Type B pancreatic cell (in vitro differentiated cells): ENCODE results near the gene DAB1. TPM values are rescaled to one million over a fixed set of nuclear protein-coding genes. Genes with fewer than 3 reads are reported as not detected.

Experiments
- DNase-seq: peaks from one replicate; pipeline ENCODE4 v3.0.0; 2021; ENCODE audit warnings: mixed read lengths; ENCODE audit not compliant: unreplicated experiment; ENCODE audit errors: extremely low spot score
- H3K27ac Mint-ChIP-seq: 2 replicates; pipeline ENCODE4 v1.8.0; 2021; ENCODE audit warnings: mild to moderate bottlenecking, mixed read lengths
- H3K27me3 Mint-ChIP-seq: 2 replicates; pipeline ENCODE4 v1.8.0; 2021; ENCODE audit warnings: mixed read lengths
- H3K36me3 Mint-ChIP-seq: 2 replicates; pipeline ENCODE4 v1.8.0; 2021; ENCODE audit warnings: mixed read lengths
- H3K4me1 Mint-ChIP-seq: one replicate; pipeline ENCODE4 v1.8.0; 2021; ENCODE audit warnings: mixed read lengths; ENCODE audit not compliant: unreplicated experiment
- H3K4me3 Mint-ChIP-seq: 2 replicates; pipeline ENCODE4 v1.8.0; 2021; ENCODE audit warnings: mild to moderate bottlenecking, mixed read lengths
- H3K9me3 Mint-ChIP-seq: 2 replicates; pipeline ENCODE4 v1.8.0; 2021; ENCODE audit warnings: mixed read lengths
- total RNA-seq: library from RNA; stranded (reverse); gene quantifications from 2 replicates; pipeline ENCODE4 v1.2.1, GENCODE V29; 2021; ENCODE audit warnings: low replicate concordance
- TF ChIP-seq, protein P1 (sequence below): fragments of 200-600 bp; sonication (generic); conservative IDR thresholded peaks from 2 replicates; pipeline ENCODE4 v1.5.0; 2021; ENCODE audit warnings: antibody characterized with exemption, mild to moderate bottlenecking

Gene DAB1
- total RNA-seq, 1 donor from 2014 or later, result 7.3 TPM

DNA sequence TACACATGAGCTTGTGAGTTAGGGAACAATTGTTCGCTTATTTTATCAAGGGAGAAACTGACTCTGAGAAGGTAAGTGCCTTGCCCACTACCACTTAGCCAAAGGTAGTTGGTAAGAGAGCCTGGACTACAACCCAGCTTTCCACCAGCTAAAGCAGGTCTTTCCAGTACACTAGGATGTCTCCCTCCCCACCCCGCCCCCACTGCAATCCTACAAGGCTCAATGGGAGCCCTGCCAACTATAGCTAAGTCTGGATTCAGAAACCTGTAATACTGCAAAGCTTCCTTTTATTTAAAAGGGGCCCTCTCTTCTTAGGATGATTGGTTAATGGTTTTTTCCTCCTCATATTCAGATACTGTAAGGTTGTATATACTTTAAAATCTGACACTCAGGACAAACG is 356.0 kb downstream of the DAB1 start:
- Mint-ChIP-seq H3K27me3 (no peaks in the 10 kb centered on the region), H3K9me3 (no peaks in the 10 kb centered on the region), H3K4me3 (no peak overlapping the region), H3K4me1 (peaks cover 8% of the 10 kb centered on the region), H3K27ac (no peak overlapping the region), H3K36me3 (no peaks in the 10 kb centered on the region)
- no peak for DNase-seq
- TF ChIP-seq, protein P1, sequence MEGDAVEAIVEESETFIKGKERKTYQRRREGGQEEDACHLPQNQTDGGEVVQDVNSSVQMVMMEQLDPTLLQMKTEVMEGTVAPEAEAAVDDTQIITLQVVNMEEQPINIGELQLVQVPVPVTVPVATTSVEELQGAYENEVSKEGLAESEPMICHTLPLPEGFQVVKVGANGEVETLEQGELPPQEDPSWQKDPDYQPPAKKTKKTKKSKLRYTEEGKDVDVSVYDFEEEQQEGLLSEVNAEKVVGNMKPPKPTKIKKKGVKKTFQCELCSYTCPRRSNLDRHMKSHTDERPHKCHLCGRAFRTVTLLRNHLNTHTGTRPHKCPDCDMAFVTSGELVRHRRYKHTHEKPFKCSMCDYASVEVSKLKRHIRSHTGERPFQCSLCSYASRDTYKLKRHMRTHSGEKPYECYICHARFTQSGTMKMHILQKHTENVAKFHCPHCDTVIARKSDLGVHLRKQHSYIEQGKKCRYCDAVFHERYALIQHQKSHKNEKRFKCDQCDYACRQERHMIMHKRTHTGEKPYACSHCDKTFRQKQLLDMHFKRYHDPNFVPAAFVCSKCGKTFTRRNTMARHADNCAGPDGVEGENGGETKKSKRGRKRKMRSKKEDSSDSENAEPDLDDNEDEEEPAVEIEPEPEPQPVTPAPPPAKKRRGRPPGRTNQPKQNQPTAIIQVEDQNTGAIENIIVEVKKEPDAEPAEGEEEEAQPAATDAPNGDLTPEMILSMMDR, result no peak

DNA sequence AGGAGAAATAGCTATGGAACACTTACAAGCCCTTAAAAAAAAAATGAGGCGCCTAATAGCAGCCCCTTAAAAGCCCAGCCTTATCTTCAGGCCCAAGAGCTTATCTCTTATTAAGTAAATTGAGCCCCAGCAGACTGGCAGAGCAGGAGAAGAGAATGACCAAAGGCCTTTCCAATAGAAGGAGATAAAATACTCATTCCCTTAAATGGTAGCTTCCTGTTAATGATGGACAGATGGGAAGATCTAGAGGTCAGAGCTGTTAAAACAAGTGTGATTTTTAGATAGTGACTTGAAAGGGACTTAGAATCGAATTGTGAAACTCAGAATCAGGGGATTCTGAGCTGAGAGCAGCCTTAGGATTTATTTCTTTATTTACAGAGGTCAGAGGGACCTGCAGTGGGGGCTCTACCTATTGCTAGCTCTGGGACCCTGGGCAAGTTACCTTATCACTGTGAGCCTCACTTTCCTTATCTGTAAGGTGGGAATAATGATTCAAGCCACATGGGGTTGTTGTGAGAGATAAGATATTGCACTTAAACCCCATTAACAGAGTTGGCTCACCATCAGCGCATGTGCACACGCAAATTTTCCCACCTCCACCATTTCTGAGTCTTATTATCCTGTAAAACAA is 356.8 kb downstream of the DAB1 start:
- Mint-ChIP-seq H3K9me3 (no peaks in the 10 kb centered on the region), H3K4me1 (peaks cover 8% of the 10 kb centered on the region), H3K27ac (no peak overlapping the region), H3K4me3 (no peak overlapping the region), H3K36me3 (no peaks in the 10 kb centered on the region), H3K27me3 (no peaks in the 10 kb centered on the region)
- DNase-seq, result no peak
- TF ChIP-seq, protein P1, result no peak

DNA sequence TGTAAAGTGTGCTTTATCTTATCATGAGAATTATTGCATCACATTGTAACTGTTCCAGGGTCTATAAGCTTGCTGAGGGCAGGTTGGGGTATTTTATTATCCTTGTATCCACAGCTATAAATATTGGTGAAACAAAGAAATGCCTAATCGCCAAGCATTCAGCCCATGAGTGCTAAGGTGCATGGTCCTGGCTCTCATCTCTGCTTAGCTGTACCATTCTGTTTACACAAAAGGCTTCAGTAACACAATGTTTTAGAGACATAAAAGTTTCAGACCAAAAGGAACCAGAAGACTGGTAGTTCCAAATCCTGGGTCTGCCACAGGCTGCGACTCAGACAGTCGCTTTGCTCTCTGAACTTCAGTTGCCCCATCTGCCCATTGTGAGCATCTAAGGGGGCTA is 358.4 kb downstream of the DAB1 start:
- Mint-ChIP-seq H3K4me3 (no peak overlapping the region), H3K27me3 (no peaks in the 10 kb centered on the region), H3K27ac (no peak overlapping the region), H3K4me1 (peaks cover 13% of the 10 kb centered on the region), H3K9me3 (no peaks in the 10 kb centered on the region), H3K36me3 (no peaks in the 10 kb centered on the region)
- TF ChIP-seq, protein P1, result no peak
- DNase-seq, result no peak

DNA sequence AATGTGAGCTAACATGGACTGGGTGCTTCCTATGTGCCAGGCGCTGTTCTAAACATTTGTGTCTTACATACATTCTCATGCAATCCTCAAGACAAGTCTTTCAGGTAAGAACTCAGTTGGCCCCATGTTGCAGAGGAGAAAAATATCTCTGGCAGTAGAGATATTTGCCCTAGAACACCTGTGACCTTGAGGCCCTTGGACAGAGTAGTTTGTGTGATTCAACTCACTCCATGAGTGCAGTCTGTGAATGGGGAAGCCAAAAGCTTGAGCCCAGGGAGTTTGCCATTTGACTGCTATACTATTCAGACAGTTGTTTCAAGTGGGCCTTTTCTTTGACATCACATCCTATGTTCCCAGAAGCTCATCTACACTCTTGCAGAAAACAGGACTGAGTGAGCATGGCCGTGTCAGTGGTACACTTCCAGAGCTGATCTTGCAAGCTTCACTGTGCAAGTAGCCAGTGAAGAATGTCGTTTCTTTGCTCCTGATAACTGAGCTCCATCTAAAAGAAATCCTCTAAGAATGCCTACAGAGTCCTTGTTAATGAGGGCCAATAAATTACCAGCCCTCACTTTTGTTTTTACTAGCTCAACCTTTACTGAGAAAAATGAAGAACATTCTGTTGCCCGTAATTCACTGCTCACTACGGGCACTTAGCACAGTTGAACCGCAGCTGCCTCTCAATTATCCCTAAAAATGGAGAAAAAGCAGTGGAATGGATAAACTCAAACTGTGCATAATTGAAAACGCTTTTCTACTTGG is 359.3 kb downstream of the DAB1 start:
- Mint-ChIP-seq H3K4me3 (no peak overlapping the region), H3K27me3 (no peaks in the 10 kb centered on the region), H3K4me1 (peaks cover 17% of the 10 kb centered on the region), H3K27ac (no peak overlapping the region), H3K9me3 (no peaks in the 10 kb centered on the region), H3K36me3 (no peaks in the 10 kb centered on the region)
- DNase-seq, result no peak
- TF ChIP-seq, protein P1, result no peak

DNA sequence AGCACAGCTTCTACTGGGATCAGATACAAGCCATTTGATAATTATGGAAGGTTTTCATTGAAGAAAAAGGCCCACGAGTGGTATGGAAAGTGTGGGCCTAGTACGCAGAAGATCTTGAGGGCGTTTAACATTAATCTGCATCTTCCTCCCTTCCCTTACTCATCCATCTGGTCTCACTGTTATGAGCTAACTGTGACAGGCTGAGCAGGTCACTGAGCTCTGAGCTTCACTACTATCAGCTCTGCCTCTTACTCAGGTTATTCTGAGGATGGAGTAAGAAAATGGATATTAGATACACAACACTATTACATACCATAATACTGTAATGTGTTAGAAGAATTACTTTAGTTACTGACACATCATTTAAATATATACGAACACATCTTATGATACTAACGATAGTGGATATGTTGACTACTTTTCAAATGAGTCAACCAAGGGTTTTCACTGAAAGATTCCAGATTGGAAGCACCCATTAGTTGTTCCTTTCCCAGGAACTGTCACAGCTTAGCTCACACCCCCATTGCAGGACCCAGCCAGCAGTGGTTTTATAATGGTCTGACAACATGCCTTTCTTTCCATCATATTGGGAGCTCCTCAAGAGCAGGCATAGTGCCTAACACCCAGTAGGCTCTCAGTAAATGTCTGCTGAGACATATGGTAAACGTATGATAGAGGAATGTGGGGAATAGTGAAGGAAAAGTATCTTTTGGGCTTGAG is 360.3 kb downstream of the DAB1 start:
- Mint-ChIP-seq H3K36me3 (no peaks in the 10 kb centered on the region), H3K4me1 (peaks cover 18% of the 10 kb centered on the region), H3K27ac (no peak overlapping the region), H3K27me3 (no peaks in the 10 kb centered on the region), H3K9me3 (no peaks in the 10 kb centered on the region), H3K4me3 (no peak overlapping the region)
- TF ChIP-seq, protein P1, result no peak
- no peak for DNase-seq
